ENCODE data around the gene LMAN1L. TPM values are rescaled to one million over a fixed set of nuclear protein-coding genes. Genes with fewer than 3 reads are reported as not detected.

Gene LMAN1L
- total RNA-seq, 6 donors from 2014 or later, result 1.0 TPM; not detected in 5

DNA sequence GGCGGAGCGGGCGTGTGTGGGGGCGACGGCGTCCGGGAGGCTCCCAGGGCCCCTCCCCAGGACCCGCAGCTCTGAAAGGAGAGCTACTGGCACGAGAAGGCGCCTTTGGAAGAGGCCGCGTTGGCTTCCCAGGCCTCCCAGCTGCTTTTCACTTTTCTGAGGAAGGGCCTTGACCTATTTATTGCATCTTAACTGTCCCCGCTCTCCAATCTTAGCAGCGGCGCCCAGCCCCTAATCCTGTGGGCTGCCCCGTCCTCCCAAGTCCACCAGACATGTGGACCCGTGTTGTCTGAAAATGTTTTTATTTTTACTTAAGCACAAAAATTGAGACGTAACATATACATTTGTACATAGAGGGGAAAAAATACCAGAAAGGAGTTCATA is 30.8 kb downstream of the LMAN1L start:
- Histone ChIP-seq H3K9me3 (no peaks in the 10 kb centered on the region), H3K4me1 (peaks cover 11 to 36% (median 20%) of the 10 kb centered on the region in 4 donors), H3K27me3 (no peaks in the 10 kb centered on the region), H3K36me3 (peaks cover 14 to 57% (median 44%) of the 10 kb centered on the region in 4 donors), H3K4me3 (peak overlapping the region; percentile 47 to 96 (median 91)), H3K27ac (peak overlapping the region; percentile 79 to 91 (median 88))
- DNase-seq (no peak), ATAC-seq (ENCODE audit: low FRiP score in 2 of 2) (no peak)
- WGBS, 2 donors, result 26 to 28% methylated on average over 11 to 13 of the region's 18 CpGs
- TF ChIP-seq, protein P1, sequence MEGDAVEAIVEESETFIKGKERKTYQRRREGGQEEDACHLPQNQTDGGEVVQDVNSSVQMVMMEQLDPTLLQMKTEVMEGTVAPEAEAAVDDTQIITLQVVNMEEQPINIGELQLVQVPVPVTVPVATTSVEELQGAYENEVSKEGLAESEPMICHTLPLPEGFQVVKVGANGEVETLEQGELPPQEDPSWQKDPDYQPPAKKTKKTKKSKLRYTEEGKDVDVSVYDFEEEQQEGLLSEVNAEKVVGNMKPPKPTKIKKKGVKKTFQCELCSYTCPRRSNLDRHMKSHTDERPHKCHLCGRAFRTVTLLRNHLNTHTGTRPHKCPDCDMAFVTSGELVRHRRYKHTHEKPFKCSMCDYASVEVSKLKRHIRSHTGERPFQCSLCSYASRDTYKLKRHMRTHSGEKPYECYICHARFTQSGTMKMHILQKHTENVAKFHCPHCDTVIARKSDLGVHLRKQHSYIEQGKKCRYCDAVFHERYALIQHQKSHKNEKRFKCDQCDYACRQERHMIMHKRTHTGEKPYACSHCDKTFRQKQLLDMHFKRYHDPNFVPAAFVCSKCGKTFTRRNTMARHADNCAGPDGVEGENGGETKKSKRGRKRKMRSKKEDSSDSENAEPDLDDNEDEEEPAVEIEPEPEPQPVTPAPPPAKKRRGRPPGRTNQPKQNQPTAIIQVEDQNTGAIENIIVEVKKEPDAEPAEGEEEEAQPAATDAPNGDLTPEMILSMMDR (IDR thresholded peaks at IDR 0.05), result peak in 1 of 6 experiments; percentile 45
- TF ChIP-seq POLR2AphosphoS5 (IDR thresholded peaks at IDR 0.05) (no peak), EP300 (IDR thresholded peaks at IDR 0.05) (no peak), POLR2A (IDR thresholded peaks at IDR 0.05) (no peak)

- no peak for DNase-seq
- TF ChIP-seq POLR2A (IDR thresholded peaks at IDR 0.05), result no peak
- TF ChIP-seq EP300 (IDR thresholded peaks at IDR 0.05), result no peak
- no peak for TF ChIP-seq POLR2AphosphoS5 (IDR thresholded peaks at IDR 0.05)
- TF ChIP-seq, protein P1 (IDR thresholded peaks at IDR 0.05), result no peak
- 52 to 61% methylated on average over 3 to 12 of the region's 12 CpGs for WGBS, 2 donors
- no peaks in the 10 kb centered on the region for H3K9me3 ChIP-seq
- ATAC-seq (ENCODE audit: low FRiP score in 2 of 2), result no peak
- peak overlapping the region; percentile 79 to 91 (median 88) for H3K27ac ChIP-seq
- H3K27me3 ChIP-seq, result no peaks in the 10 kb centered on the region
- peaks cover 11 to 36% (median 20%) of the 10 kb centered on the region in 4 donors for H3K4me1 ChIP-seq
- peak overlapping the region in 2 of 4 donors; percentile 88 to 96 for H3K4me3 ChIP-seq
- peaks cover 18 to 57% (median 45%) of the 10 kb centered on the region in 4 donors for H3K36me3 ChIP-seq
These were observed 31.3 kb downstream of the LMAN1L start for GRCh38 chr15:74843891-74844299.

GRCh38 chr15:74844319-74845207 is 31.9 kb downstream of the LMAN1L start:
- Histone ChIP-seq H3K4me3 (no peak overlapping the region), H3K36me3 (peaks cover 18 to 57% (median 48%) of the 10 kb centered on the region in 4 donors), H3K27ac (peak overlapping the region in 3 of 4 donors; percentile 21 to 91 (median 91)), H3K27me3 (no peaks in the 10 kb centered on the region), H3K4me1 (peaks cover 11 to 36% (median 20%) of the 10 kb centered on the region in 4 donors), H3K9me3 (no peaks in the 10 kb centered on the region)
- TF ChIP-seq POLR2A (IDR thresholded peaks at IDR 0.05) (no peak), POLR2AphosphoS5 (IDR thresholded peaks at IDR 0.05) (no peak), EP300 (IDR thresholded peaks at IDR 0.05) (no peak)
- TF ChIP-seq, protein P1 (IDR thresholded peaks at IDR 0.05), result no peak
- DNase-seq (no peak), ATAC-seq (ENCODE audit: low FRiP score in 2 of 2) (no peak)
- 79 to 87% methylated on average over 10 to 12 of the region's 12 CpGs for WGBS, 2 donors

- H3K27ac ChIP-seq, result peak overlapping the region in 2 of 4 donors; percentile 30 to 91
- 46 to 68% methylated on average over 4 to 5 of the region's 5 CpGs for WGBS, 2 donors
- ATAC-seq (ENCODE audit: low FRiP score in 2 of 2) (no peak), DNase-seq (no peak)
- H3K27me3 ChIP-seq, result no peaks in the 10 kb centered on the region
- peaks cover 11 to 36% (median 20%) of the 10 kb centered on the region in 4 donors for H3K4me1 ChIP-seq
- TF ChIP-seq EP300 (IDR thresholded peaks at IDR 0.05), result no peak
- no peak for TF ChIP-seq POLR2AphosphoS5 (IDR thresholded peaks at IDR 0.05)
- peaks cover 18 to 57% (median 51%) of the 10 kb centered on the region in 4 donors for H3K36me3 ChIP-seq
- H3K4me3 ChIP-seq, result no peak overlapping the region
- no peaks in the 10 kb centered on the region for H3K9me3 ChIP-seq
These were observed 32.6 kb downstream of the LMAN1L start for GRCh38 chr15:74845208-74845568.

DNA sequence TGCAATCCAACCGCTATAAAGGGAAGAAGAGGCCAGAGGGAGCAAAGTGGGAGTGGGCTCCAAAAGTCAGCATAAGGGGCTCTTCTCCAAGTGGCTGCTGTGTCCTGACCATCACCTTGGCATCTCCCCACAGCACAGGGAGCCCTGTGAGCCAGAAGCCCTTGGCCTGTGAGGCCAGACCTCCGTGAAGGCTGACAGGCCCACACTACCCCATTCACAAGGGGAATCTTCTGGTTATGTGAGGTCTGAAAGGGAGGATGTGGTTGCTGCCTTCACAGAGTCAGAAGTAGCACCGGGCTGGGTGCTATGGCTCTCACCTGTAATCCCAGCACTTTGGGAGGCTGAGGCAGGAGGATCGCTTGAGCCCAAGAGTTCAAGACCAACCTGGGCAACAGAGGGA is 32.9 kb downstream of the LMAN1L start:
- no peak for ATAC-seq (ENCODE audit: low FRiP score in 2 of 2)
- Histone ChIP-seq H3K9me3 (no peaks in the 10 kb centered on the region), H3K4me1 (peaks cover 11 to 36% (median 20%) of the 10 kb centered on the region in 4 donors), H3K36me3 (peaks cover 18 to 57% (median 52%) of the 10 kb centered on the region in 4 donors), H3K27ac (peak overlapping the region in 3 of 4 donors; percentile 5 to 91 (median 30)), H3K27me3 (no peaks in the 10 kb centered on the region), H3K4me3 (no peak overlapping the region)
- TF ChIP-seq EP300 (IDR thresholded peaks at IDR 0.05) (no peak), POLR2A (IDR thresholded peaks at IDR 0.05) (no peak), POLR2AphosphoS5 (IDR thresholded peaks at IDR 0.05) (no peak)
- TF ChIP-seq, protein P1 (IDR thresholded peaks at IDR 0.05), result no peak
- no peak for DNase-seq
- 67 to 80% methylated on average over 2 to 3 of the region's 4 CpGs for WGBS, 2 donors

All from upper lobe of left lung (tissue), 6 donors.